AG08396 (cell line): ENCODE results near the gene NMUR1.
A peak's percentile ranks its signal among the peaks of the same experiment; 100 is the strongest.
"Not testable (repeated sequence)": the region's sequence is repeated elsewhere in the genome, so short reads cannot be mapped to it uniquely, and the experiment has no call there.

ENCODE experiments used
- DNase-seq: peaks from one replicate; pipeline ENCODE4 v3.0.0; 2012; ENCODE audit warnings: low spot score, mixed read lengths

NMUR1 gene

DNA sequence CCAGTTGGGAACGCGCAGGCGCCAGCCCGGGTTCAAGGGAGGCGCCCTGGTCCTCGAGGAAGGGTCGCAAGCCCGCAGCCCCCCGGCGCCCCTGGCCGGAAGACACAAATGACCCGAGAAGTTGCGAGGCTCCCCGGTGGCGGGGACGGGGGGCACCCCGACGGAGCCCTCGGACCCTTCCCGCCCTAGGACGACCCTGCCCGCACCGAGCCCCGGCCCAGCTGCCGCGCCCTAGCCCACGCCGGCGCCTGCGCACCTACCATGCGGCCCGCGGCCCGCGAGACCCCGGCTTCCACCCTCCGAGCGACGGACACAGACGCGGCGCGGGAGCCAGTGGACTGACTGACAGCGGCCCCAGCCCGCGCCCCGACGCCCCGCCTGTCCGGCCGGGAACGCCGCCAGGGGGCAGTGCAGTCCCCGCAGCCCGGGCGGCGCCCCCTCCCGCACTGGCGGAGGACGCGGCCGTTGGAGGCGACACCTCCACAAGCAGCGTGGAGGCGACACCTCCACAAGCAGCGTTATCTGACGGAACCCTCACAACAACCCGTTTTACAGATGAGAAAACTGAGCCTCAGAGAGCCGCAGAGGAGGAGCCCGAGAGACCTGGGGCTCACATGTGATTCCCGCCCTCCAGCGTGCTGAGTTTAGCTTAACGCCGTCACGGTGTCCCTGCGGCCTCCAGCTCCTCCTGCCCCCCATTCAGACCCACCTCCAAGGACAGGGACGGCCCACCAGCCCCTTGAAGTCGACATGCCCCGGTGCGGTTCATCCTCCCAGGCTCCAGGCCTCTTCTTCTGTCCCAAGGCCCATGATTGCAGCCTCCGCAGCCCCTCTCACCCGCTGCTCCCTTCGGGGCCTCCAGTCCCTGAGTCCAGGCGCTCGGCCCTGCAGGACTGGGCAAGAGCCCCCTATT is at the start of gene NMUR1:
NMUR1 (minus strand) TSS at position 347 of the 913 bp plus-strand sequence; CDS start at position 263, 84 bp downstream.
- DNase-seq: peak; percentile 80

DNA sequence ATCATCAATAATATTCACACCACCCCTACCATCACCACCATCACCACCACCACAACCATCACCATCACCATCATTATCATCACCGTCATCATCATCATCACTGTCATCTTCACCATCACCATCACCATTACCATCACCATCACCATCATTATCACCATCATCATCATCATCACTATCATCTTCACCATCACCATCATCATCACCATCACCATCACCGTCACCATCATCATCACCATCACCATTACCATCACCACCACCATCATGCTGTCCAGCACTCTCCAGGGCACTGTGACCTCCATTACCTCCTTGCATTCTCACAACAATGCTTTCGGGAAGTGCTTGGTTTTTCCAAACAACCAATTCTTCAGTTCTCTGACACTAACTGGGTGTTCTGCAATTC is 49.3 kb upstream of the NMUR1 start:
- no peak for DNase-seq

- not testable (repeated sequence) for DNase-seq
Measured at GRCh38 chr2:231578655-231579054, 48.4 kb upstream of the NMUR1 start.

- DNase-seq: no peak
Measured at GRCh38 chr2:231576465-231576864, 46.2 kb upstream of the NMUR1 start.

- DNase-seq: no peak
Measured at GRCh38 chr2:231575612-231576256, 45.5 kb upstream of the NMUR1 start.

- no peak for DNase-seq
Measured at GRCh38 chr2:231573698-231574421, 43.6 kb upstream of the NMUR1 start.

DNA sequence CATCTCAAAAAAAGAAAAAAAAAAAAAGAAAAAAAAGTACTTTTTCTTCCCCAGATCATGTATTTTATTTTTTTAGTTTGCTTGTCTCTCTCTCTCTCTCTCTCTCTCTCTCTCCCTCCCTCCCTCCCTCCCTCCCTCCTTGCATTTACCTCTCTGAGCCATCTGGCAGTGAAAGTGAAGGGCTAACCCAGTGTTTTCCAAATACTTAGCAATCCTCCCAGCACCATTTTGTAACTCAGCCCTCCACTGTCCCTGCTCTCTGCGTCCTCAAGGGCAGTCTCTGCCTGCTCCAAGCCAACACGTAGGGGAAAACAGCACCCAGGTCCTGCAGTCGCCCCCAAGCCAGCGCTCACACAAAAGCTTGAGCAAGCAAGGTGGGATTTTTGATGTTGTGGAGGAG is 42.9 kb upstream of the NMUR1 start:
- no peak for DNase-seq

DNA sequence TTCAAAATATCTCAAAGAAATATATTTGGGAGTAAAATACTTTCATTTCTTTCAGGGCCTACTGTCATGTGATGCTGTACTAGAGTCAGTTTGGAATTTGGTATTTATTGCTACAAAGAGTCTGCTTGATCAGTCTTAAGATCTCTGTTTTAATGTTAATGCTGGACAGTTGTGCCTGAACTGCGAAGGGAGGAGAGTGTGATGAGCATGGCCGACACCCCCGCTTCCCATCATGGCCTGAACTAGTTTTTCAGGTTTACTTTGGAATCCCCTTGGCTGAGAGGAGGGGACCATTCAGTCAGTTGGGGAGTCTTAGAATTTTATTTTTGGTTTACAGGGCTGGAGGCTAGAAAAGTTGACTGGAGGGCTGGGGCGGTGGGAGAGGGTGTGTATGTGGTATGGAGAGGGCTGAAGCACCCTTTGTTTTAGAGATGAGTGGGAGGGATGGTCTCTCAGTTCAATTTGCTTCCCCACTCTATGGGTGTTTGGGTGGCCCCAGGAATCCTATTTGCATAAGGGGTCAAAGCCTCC is 41.5 kb upstream of the NMUR1 start:
- no peak for DNase-seq

GRCh38 chr2:231570915-231571314 is 40.7 kb upstream of the NMUR1 start:
- DNase-seq: not testable (repeated sequence)

DNA sequence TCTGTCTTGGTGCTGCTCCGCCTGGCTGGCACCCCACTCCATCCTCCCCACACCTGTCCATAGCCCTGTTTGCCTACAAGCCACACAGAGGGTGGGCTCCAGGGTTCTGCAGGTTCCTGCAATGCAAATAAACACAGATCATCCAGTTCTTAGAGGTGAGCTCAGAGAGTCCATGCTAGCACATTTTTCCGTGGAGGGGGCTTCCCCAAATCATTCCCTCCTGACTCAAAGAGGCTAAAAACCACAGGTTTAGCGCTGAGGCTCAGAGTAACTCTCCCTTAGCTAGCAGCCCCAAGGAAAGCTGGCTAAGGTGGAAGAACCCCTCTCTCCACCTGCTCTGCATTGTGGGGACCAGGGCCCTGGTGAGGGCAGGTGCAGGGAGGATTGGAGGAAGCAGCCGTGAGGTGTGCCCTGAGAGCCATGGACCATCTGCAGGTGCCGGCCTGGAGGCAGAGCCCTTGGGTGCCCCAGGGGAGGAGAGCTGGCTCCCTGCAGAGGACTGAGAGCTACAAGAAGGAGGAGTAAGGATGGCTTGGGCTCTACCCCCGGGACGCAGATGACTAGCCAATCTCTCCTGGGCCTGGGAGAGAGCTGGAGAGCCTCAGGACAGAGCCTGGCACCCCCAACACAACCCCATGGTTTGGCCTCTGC is 38.7 kb upstream of the NMUR1 start:
- DNase-seq: no peak

DNA sequence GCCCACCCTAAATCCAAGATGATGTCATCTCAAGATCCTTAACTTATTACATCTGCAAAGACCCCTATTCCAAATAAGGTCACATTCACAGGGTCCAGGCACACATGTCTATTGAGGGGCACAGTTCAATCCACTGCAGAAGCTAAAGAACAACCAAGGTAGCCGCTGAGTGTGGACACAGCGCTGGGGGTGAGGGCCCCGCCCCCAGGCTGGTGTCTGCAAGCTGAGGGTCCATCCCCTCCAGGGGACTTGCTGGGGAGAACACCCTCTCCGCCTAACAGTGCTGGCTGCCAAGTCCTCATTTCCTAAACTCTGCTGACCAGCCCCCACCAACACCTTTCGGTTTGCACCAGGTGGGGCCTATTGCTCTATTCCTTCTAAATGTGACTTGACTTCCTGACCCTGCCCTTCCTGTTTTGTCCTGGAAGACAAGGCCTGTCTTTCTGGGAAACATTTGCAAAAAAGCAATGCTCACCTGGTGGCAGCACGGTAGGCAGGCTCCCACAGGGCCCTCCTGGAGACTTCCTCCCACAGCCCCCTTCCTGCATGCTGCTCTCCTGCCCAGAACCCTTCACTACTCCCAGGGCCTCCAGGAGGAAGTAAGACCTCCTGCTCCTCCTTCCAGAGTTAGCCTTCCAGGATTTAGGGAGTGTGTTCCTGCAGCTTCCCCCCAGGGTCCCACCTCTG is 38.0 kb upstream of the NMUR1 start:
- DNase-seq: no peak

DNA sequence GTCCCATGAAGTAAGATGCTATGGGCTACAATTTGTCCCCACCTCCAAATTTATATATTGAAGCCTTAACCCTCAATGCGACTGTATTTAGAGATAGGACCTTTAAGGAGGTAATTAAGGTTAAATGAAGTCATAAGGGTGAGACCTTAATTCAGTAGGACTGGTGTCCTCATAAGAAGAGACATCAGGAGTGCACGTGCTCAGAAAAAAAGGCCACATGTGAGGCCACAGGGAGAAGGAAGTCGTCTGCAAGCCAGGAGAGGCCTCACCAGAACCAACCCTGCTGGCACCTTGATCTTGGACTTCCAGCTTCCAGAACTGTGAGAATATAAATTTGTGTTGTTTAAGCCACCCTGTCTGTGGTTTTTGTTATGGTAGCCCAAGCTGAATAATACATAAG is 36.9 kb upstream of the NMUR1 start:
- DNase-seq: no peak

DNA sequence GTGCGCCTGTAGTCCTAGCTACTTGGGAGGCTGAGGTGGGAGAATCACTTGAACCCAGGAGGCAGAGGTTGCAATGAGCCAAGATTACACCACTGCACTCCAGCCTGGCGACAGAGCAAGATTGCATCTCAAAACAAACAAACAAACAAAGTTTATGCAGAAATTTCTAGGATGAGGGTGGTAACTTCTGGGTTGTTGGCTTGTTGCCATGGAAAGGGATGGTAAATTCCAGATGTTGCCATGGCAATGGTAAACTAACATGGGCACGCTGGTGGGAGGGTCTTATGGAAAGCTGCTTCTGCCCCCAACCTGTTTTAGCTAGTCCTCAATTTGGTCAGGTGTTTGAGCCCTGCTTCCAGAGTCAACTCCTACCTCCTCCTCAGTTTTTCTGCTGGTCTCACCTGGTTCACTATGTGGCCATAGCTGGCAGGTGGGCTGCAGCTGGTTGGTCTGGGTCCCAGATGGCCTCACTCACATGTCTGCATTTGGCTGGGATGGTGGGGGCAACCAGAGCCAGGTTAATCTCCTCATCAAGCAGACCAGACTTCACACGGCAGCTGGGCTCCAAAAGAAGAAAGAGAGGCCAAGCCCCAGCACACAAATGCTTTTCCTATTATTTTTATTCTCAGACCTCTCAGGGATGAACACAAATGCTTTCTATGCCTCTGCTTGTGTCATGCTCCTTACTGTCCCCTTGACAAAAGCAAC is 35.8 kb upstream of the NMUR1 start:
- no peak for DNase-seq

DNA sequence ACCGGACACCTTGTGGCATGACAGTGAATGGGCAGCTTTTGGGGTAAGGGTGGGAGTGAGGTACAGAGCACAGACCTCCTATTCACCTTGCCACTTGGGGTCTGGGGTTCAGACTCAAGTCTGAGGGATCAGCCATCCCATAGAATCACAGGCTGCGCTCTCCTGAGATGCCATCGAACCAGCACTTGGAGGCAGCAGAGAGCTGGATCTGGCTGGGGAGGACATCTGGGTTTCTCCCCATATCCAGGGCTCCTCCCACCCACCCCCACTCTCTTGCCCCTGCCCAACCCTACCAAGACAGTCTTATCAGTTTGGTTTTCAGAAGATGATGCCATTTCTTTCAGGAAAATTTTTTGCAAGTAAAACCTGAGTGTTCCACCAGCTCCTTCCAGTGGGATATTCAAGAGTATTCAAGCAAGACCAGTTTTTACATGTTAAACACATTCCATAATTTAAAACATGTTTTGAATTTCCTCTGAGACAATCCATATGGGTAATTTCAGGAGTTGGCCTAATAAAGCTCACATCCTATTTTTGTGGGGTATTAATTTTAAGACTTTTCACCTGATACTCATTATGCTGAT is 33.2 kb upstream of the NMUR1 start:
- peak; percentile 81 for DNase-seq

- DNase-seq: peak; percentile 88
Measured at GRCh38 chr2:231557571-231558217, 27.4 kb upstream of the NMUR1 start.

DNA sequence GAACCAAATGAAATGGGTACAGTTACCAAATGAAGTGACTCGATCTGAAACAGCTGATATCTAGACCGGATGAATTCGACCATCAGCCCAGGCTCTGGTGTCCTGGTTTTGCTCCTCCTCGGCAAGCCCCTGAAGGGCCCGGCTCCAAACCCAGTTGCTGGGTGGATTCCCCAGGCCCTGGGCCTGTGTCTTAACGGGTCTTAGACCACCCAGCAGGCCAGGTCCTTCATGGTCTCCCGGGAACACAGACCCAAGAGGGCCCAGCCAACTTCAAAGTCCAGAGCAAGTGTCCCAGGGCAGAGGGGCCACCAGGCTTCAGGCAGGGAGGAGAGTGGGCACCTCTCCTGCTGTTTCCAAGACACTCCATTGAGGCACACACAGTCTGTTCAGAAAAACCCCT is 26.7 kb upstream of the NMUR1 start:
- no peak for DNase-seq

DNA sequence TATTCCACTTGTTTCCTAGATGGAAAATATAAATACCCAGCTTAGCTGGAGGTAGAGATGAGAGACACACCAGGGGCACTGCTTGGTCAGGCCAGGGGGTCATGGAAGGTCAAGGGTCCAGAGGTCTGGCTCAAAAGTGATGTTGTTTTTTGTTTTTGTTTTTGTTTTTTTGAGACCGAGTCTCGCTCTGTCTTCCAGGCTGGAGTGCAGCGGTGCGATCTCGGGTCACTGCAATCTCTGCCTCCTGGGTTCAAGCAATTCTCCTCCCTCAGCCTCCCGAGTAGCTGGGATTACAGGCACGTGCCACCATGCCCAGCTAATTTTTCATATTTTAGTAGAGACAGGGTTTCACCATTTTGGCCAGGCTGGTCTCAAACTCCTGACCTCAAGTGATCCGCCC is 26.3 kb upstream of the NMUR1 start:
- DNase-seq: not testable (repeated sequence)

GRCh38 chr2:231554748-231555545 is 24.7 kb upstream of the NMUR1 start:
- DNase-seq: peak; percentile 52

DNA sequence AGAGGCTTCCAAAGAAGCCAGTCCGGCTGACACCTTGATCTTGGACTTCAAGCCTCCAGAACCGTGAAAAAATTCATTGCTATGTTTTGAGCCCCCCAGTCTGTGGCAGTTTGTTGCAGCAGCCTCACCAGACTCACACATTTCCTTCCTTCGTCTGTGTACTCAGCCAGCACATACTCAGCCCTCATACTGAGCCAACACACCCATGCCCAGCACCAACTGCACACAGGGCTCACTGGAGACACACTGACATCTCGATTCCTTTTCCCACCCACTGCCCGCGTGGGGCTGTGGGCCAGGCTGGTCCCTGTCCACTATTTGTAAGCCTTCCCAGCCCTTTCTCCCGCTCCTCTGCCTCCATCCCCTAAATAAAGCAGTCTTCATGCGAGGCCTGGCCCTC is 24.1 kb upstream of the NMUR1 start:
- no peak for DNase-seq
